Breast epithelium (tissue), 3 donors: Measurements from ENCODE around the gene GUCY2D.

Experiments
- POLR2A ChIP-seq: fragments of 450-650 bp; IDR thresholded peaks from one replicate; pipeline ENCODE4 v1.6.1; 2016; ENCODE audit warnings: antibody characterized with exemption, mild to moderate bottlenecking, moderate library complexity
- TF ChIP-seq, protein P1 (sequence below), 3 donors: fragments of 450-650 bp; IDR thresholded peaks; one replicate each; pipeline ENCODE4 v1.5.1; 2016 to 2017; ENCODE audit warnings: antibody characterized with exemption in 3 of 3, mild to moderate bottlenecking in 3 of 3, moderate library complexity in 3 of 3

DNA sequence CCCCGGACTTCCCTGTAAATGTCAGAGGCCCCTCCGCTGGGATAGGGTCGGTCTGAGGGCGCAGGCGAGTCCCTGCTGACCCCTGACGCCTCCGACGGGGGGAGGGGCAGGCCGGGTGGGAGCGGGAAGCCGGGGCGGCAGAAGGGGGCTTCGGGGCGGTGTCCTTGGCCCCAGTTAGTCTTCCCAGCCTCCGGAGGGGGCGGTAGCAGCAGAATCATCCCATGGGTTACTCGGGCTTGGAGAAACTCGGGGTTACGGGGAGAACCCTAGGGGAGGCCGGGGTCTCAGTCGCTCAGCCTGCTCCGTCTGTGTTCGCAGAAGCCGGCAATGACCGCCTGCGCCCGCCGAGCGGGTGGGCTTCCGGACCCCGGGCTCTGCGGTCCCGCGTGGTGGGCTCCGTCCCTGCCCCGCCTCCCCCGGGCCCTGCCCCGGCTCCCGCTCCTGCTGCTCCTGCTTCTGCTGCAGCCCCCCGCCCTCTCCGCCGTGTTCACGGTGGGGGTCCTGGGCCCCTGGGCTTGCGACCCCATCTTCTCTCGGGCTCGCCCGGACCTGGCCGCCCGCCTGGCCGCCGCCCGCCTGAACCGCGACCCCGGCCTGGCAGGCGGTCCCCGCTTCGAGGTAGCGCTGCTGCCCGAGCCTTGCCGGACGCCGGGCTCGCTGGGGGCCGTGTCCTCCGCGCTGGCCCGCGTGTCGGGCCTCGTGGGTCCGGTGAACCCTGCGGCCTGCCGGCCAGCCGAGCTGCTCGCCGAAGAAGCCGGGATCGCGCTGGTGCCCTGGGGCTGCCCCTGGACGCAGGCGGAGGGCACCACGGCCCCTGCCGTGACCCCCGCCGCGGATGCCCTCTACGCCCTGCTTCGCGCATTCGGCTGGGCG, 542 bp downstream of the GUCY2D start:
- TF ChIP-seq, protein P1, sequence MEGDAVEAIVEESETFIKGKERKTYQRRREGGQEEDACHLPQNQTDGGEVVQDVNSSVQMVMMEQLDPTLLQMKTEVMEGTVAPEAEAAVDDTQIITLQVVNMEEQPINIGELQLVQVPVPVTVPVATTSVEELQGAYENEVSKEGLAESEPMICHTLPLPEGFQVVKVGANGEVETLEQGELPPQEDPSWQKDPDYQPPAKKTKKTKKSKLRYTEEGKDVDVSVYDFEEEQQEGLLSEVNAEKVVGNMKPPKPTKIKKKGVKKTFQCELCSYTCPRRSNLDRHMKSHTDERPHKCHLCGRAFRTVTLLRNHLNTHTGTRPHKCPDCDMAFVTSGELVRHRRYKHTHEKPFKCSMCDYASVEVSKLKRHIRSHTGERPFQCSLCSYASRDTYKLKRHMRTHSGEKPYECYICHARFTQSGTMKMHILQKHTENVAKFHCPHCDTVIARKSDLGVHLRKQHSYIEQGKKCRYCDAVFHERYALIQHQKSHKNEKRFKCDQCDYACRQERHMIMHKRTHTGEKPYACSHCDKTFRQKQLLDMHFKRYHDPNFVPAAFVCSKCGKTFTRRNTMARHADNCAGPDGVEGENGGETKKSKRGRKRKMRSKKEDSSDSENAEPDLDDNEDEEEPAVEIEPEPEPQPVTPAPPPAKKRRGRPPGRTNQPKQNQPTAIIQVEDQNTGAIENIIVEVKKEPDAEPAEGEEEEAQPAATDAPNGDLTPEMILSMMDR (IDR thresholded peaks at IDR 0.05) = no peak
- no peak for TF ChIP-seq POLR2A
